Uterus (tissue), 4 donors: Measurements from ENCODE around the gene WWP2. TPM values are rescaled to one million over a fixed set of nuclear protein-coding genes. Genes with fewer than 3 reads are reported as not detected.

Source experiments
- DNase-seq, 2 donors: peaks; one replicate each; pipeline ENCODE4 v3.0.0-alpha.2; 2019 to 2020
- H3K27ac ChIP-seq, 2 donors: fragments of 200-600 bp; sonication (generic); 1 replicate in 1 of 2; 2 replicates in 1 of 2; pipeline ENCODE4 v1.5.1; 2016 to 2018
- H3K27me3 ChIP-seq, 2 donors: fragments of 200-600 bp; sonication (generic); one replicate each; pipeline ENCODE4 v1.5.1; 2018 to 2019; ENCODE audit warnings: control low read depth in 1 of 2
- H3K36me3 ChIP-seq, 2 donors: fragments of 200-600 bp; sonication (generic); one replicate each; pipeline ENCODE4 v1.5.1; 2019; ENCODE audit warnings: control low read depth in 1 of 2
- H3K4me1 ChIP-seq, 2 donors: fragments of 200-600 bp; sonication (generic); one replicate each; pipeline ENCODE4 v1.5.1; 2018 to 2019; ENCODE audit warnings: control low read depth in 1 of 2
- H3K4me3 ChIP-seq, 2 donors: fragments of 200-600 bp; sonication (generic); 1 replicate in 1 of 2; 2 replicates in 1 of 2; pipeline ENCODE4 v1.5.1; 2018 to 2019; ENCODE audit warnings: mild to moderate bottlenecking in 1 of 2
- H3K9me3 ChIP-seq, 2 donors: fragments of 200-600 bp; sonication (generic); one replicate each; pipeline ENCODE4 v1.5.1; 2019; ENCODE audit warnings: control low read depth in 1 of 2
- CTCF ChIP-seq, 4 experiments: fragments of 200-600 bp in 2 of 4; fragments of 450-650 bp in 2 of 4; sonication (generic) in 2 of 4; IDR thresholded peaks; one replicate each; pipeline ENCODE4 v1.5.1; 2016 to 2019; ENCODE audit warnings: antibody characterized with exemption in 4 of 4, mild to moderate bottlenecking in 2 of 4, moderate library complexity in 1 of 4
- POLR2A ChIP-seq, 2 donors: fragments of 450-650 bp; IDR thresholded peaks; one replicate each; pipeline ENCODE4 v1.6.1; 2016; ENCODE audit warnings: antibody characterized with exemption in 2 of 2, mild to moderate bottlenecking in 1 of 2, moderate library complexity in 1 of 2
- intact Hi-C: fragments of 100-400 bp; cut with DNase I; formaldehyde crosslinking; loops from one replicate; pipeline ENCODE4 v1.15.1; 2023; ENCODE audit warnings: low total_unique reads
- total RNA-seq, 4 donors: library from RNA; depleted of rRNA in 3 of 4; stranded (reverse); fragments of >200 nt in 3 of 4; gene quantifications; one replicate each; pipeline versions ENCODE4 v1.1.0 to v1.2.4, GENCODE V29; 2014 to 2023
- donor health status: DM: yes; HTN: yes; CAD: no.

WWP2 gene
- total RNA-seq, 4 donors from 2014 or later: 12.8 to 57.9 (median 32.4) TPM

DNA sequence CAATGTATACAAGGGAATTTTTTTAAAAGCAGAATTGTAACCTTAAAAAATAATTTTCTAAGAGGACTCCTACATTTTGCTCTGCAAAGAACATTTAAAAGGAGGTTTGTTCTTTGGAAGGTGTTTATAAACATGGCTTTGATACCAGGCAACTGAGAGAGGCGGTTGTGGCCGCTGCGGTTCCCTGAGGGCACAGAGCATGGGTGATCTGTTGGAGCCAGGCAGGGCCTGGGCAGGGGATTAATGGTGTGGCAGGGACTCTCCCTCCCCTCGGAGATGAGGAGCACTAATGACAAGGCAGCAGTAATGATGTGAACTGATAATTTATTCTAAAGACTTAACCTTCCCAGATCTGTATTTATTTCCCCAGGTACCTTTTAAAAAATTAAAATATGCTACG, 65.4 kb downstream of the WWP2 start:
- H3K4me1 ChIP-seq: no peaks in the 10 kb centered on the region
- no peaks in the 10 kb centered on the region for H3K9me3 ChIP-seq
- intact Hi-C loops: no loop called here

GRCh38 chr16:69829338-69829737, 67.2 kb downstream of the WWP2 start:
- intact Hi-C loops: no loop called here
- TF ChIP-seq CTCF (IDR thresholded peaks at IDR 0.05) (no peak), POLR2A (IDR thresholded peaks at IDR 0.05) (no peak)
- Histone ChIP-seq H3K27me3 (no peaks in the 10 kb centered on the region), H3K4me3 (no peak overlapping the region), H3K9me3 (no peaks in the 10 kb centered on the region), H3K27ac (no peak overlapping the region), H3K4me1 (no peaks in the 10 kb centered on the region), H3K36me3 (no peaks in the 10 kb centered on the region)
- no peak for DNase-seq

More for the DNA sequence above, 65.4 kb downstream of the WWP2 start:
- Histone ChIP-seq H3K4me3 (no peak overlapping the region), H3K27ac (no peak overlapping the region), H3K36me3 (no peaks in the 10 kb centered on the region), H3K27me3 (no peaks in the 10 kb centered on the region)
- no peak for DNase-seq
- TF ChIP-seq CTCF (IDR thresholded peaks at IDR 0.05) (no peak), POLR2A (IDR thresholded peaks at IDR 0.05) (no peak)

- intact Hi-C loops: no loop called here
- Histone ChIP-seq H3K27ac (peak overlapping the region; percentile 69 to 73), H3K4me3 (no peak overlapping the region)
These were observed 68.0 kb downstream of the WWP2 start for GRCh38 chr16:69830146-69830533.

GRCh38 chr16:69830534-69831211, 68.5 kb downstream of the WWP2 start:
- peak overlapping the region; percentile 69 to 73 for H3K27ac ChIP-seq
- no peak overlapping the region for H3K4me3 ChIP-seq
- DNase-seq: no peak
- TF ChIP-seq CTCF (IDR thresholded peaks at IDR 0.05) (no peak), POLR2A (IDR thresholded peaks at IDR 0.05) (no peak)
- no peaks in the 10 kb centered on the region for H3K4me1 ChIP-seq
- no peaks in the 10 kb centered on the region for H3K36me3 ChIP-seq
- intact Hi-C loops: no loop called here
- H3K27me3 ChIP-seq: no peaks in the 10 kb centered on the region
- H3K9me3 ChIP-seq: no peaks in the 10 kb centered on the region

More at GRCh38 chr16:69830146-69830533, 68.0 kb downstream of the WWP2 start:
- Histone ChIP-seq H3K4me1 (no peaks in the 10 kb centered on the region), H3K36me3 (no peaks in the 10 kb centered on the region), H3K27me3 (no peaks in the 10 kb centered on the region), H3K9me3 (no peaks in the 10 kb centered on the region)
- TF ChIP-seq POLR2A (IDR thresholded peaks at IDR 0.05) (no peak), CTCF (IDR thresholded peaks at IDR 0.05) (no peak)
- no peak for DNase-seq

- H3K27ac ChIP-seq: peak overlapping the region; percentile 69 to 73
- intact Hi-C loops: no loop called here
- no peaks in the 10 kb centered on the region for H3K4me1 ChIP-seq
- DNase-seq: no peak
- H3K36me3 ChIP-seq: no peaks in the 10 kb centered on the region
- no peaks in the 10 kb centered on the region for H3K27me3 ChIP-seq
- H3K9me3 ChIP-seq: no peaks in the 10 kb centered on the region
- no peak overlapping the region for H3K4me3 ChIP-seq
- TF ChIP-seq CTCF (IDR thresholded peaks at IDR 0.05): no peak
- no peak for TF ChIP-seq POLR2A (IDR thresholded peaks at IDR 0.05)
These were observed 69.3 kb downstream of the WWP2 start for GRCh38 chr16:69831212-69832123.
